GM04504 (cell line): Measurements from ENCODE around the gene ARG2.

ENCODE experiments used
- DNase-seq: peaks from one replicate; pipeline ENCODE4 v3.0.0-alpha.2; 2012; ENCODE audit warnings: low read depth

ARG2 gene

DNA sequence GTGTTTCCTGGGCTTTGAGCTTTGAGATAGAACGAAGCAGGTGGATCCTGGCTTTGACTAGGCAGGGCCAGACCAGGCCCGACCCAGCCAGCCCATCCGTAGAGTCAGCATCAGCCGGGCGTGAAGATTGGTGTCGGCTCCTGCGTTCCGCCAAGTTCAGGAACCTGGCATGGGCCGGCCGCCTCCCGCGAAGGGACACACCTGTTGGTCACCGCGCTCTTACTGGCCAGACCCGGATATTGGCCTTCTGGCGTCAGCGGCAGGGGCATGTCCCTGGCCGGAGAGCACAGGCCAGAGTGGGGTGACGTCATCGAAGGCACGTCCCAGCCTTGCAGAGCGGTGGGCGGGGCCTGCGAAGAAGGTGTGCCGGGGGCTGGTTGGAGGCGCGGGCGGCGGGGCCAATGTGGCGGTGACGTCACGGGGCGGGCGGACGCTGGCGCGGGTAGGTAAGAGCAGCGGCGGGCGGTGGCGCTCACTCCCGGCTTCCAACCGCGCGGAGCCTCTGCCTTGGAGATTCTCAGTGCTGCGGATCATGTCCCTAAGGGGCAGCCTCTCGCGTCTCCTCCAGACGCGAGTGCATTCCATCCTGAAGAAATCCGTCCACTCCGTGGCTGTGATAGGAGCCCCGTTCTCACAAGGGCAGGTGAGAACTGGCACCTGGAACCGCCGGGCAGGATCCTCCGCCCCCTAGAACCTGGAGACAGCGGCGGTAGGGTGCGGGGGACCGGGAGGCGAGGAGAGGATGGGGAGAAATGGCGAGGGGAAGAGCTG, at the start of gene ARG2:
ARG2 (plus strand) TSS at position 475 of the 771 bp plus-strand sequence; CDS start at position 533, 58 bp downstream.
- peak; percentile 68 for DNase-seq

DNA sequence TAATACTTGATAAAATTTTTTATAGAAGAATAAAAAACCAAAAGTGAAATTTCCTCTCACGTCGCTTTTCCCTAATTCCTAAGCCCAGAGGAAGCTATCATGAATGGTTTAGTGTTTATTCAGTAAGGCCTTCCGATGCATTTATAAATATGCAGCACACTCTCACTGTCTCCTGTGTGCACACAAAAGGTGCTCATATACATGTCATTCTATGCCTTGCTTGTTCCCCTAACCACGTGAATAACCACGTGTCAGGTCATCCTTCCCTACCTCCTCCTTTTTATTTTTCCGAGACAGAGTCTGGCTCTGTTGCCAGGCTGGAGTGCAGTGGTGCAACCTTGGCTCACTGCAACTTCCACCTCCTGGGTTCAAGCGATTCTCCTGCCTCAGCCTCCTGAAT, 49.3 kb upstream of the ARG2 start:
- no peak for DNase-seq

DNA sequence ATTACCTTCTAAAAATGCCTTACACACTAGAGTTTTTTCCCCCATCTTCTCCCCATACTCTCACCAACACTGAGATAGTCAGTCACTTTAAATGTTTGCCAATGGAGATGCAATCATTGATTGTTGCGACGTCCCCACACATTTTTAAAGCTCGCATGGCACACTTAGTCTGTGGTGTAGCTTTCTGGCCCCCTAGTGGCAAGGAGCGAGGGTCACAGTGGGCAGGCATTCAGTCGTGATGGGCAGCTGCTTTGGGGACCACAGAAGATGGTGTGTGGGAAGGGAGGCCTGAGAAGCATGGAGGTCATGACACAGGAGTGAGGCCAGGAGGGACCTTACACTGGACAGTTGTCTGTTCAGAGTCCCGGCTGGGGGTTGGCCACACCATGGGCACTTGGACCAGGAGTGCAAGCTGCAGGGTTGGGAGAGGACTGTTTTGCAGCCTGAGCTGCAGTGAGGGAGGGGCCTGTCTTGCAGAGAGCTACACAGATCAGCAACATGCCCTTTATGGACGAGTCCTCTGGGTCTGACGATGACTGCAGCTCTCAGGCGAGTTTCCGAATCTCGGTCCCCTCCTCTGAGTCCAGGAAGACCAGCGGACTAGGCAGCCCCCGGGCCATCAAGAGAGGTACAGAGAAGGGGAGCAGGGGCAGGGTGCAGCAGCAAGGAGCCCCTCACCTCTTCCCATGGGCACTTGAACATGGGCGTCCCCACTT, 48.3 kb upstream of the ARG2 start:
- DNase-seq: peak; percentile 24

DNA sequence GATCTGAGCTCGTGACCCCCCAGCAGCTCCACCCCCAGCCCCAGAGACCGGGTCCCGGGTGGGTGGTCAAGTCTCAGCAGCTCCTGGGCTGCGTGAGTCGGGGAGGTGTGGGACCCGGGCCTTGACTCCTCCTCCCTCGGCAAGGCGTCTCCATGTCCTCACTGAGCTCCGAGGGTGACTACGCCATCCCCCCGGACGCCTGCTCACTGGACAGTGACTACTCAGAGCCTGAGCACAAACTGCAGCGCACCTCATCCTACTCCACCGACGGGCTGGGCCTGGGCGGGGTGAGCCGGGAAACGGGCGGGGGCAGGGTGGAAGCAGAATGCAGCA, 47.8 kb upstream of the ARG2 start:
- DNase-seq: no peak

DNA sequence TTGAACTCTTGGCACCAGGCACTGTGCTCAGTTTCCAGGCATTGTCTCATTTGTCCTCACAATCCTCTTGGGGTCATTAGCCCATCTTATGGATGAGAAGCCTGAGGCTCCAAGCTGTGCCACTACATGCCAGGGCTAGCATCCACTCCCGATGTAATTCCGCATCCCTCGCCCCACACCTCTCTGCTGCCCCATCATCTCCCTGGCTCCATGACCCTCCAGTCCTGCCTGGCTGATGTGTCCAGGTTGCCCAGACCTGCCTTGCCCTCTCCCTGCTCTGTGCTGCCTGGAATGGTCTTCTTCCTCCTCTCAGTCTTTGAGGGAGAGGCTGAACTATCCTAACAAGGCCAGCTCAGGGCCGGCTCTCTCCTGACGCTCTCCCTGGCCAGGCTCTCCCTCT, 47.1 kb upstream of the ARG2 start:
- DNase-seq: no peak

DNA sequence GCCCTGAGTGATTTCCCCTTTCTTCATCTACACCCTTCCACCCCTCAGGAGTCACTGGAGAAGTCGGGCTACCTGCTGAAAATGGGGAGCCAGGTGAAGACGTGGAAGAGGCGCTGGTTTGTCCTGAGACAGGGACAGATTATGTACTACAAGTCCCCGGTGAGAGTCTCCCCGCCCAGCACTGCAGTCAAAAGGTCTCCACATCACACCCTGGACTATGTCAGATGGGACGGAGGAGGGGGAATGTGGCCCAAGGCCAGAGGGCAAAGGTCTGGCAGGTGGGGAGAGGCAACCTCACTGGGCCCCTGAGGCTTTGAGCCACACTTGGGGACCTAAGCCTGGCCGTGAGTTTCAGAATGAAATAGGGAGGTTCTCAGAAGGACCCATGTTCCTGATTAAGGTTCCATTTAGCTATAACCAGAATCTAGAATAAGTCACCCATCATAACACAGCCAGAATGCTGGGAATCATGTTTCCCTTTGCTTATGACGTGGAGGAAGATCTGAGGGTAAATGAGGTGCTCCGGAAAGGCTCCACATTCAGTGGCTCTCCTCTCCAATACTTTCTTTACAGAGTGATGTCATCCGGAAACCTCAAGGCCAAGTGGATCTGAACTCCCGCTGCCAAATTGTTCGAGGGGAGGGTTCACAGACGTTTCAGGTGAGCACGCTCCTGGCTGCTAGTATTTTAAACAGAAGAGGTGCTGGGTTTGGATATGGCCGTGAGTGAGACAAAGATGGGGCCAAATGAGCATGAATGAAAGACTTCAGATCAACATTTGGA, 46.3 kb upstream of the ARG2 start:
- no peak for DNase-seq

DNA sequence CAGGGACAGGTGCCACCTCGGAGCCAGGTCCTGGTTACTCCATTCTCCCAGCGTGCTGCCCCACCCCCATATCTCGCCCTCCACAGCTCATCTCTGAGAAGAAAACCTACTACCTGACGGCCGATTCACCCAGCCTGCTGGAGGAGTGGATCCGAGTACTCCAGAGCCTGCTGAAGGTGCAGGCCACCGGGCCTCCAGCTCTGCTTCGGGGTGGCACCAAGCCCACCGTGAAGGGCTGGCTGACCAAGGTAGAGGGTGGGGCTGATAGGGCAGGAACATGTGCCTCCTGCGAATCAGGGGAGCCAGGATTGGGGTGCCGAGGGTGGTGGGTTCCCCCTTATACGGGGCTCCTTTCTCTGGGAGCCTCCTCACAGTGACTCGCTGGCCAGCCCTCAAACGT, 45.6 kb upstream of the ARG2 start:
- no peak for DNase-seq

DNA sequence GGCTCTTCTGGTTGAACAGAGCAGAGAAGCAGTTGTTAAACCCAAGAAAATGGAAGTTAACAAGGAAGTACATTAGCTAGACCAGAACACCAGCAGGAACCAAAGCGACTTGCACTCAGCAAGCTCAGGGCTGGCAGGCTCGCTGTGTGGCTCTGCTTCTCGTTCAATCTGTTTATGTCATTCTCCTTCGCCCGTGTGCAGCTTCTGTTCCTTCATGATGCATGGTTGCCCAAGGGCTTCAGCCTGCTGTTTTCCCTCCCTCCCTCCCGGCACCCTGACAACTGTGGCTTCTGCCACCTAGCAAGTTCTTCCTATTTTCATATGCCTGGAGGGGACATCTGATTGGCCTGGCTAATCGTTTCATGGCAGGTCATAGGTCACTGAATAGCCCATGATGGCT, 44.9 kb upstream of the ARG2 start:
- no peak for DNase-seq

DNA sequence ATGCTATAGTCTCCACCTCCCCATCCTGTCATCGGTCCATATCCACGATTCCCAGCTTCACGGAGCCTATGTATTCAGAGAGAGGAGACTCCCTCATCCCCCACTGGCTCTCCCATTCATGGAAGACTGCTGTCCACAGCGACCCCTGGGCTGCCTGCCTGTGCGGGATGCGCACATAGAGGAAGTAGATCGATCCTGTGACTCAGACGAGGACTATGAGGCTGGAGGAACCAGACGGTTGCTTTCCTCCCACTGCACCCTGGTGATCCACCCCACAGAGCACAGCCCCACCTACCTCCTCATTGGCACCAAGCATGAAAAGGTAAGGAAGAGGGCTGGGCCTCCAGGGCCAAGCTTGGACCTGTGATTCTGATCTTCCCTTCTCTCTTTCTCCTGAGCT, 44.0 kb upstream of the ARG2 start:
- DNase-seq: no peak

DNA sequence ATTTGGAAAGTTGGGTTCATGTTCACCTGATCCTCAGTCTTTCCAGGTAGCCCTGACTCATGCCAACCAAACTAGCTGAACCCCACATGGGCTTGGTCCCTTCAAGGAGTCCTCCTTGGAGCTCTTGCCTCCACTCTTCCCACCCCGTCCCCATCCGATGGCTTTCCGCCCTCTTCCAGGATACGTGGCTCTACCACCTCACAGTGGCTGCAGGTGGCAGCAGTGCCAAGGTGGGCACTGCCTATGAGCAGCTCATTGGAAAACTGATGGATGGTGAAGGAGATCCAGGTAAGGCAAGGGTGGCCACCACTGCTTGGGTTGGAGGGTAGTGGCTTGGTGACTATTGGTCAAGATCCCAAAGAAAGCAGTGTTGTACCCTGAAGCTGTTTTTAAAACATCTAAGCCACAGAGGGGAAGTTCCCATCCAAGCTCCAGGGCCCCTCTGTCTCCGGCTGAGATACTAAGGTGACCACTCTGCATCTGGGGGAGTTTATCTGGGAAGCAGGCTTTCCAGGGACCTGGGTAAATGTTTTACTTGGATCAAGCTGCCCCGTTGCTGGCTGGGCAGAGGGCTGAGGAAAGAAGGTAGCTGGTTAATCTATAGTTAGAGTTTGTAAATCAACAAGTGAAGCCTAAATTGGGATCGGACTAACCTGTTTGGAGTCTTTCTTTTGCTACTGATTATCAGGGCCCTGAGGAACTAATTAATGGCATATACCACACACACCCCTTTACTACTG, 43.3 kb upstream of the ARG2 start:
- DNase-seq: no peak

DNA sequence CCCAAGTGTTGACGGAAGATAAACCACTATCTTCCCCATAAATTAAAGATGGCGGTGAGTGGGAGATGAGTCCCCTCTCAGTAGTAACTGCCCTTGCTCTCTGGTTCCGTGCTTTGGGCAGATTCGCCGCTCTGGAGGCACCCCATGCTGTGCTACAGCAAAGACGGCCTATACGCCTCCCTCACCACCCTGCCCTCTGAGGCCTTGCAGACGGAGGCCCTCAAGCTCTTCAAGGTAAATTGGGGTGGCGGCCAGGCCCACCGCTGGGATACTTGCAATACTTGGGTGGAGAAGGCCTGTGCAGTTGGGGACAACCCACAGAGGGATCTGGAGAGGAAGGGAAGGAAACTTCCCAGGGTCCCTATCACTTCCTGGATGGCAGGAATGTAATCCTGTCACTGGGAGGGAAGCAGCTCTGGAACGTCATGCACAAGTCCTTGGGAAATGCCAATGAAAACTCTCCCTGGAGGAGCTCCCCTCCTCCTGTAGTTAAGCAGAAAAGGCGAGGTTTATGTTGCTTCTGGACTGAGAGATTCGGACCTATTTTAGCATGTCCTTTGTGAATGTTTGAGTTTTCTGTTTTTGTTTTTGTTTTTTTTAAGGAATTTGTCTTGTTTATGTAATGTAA, 42.4 kb upstream of the ARG2 start:
- DNase-seq: no peak

DNA sequence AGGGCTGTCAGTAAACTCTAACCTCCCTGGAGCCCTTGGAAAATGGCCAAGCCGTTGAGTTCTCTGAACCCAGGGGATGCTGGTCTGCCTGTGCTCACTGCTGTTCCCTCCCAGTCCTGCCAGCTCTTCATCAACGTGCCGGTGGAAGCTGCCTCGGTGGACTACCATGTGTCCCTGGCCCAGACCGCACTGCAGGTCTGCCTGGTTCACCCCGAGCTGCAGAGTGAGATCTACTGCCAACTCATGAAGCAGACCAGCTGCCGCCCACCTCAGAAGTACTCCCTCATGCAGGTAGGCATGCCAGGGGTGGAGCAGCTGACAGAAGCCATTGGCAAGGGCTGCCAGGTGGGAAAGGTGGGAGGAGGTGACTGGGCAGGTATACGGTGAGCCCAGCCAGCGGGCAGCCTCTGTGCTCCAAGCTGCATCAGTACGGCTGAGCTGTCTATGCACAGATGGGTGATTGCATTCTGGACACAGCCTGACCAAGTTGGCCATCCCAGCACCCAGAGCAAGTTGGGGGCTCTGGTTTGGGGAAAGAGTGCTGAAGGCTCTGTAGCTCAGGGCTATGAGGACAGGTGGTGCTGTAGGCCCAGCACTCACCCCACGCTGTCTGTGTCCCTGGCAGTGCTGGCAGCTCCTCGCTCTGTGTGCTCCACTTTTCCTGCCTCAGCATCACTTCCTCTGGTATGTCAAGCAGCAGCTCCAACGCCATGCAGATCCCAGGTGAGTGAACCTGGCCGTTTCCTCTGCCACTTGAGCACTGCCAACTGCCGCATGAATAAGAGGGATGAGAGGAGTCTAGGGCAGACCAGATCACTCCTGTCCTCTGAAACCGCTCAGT, 41.6 kb upstream of the ARG2 start:
- no peak for DNase-seq

DNA sequence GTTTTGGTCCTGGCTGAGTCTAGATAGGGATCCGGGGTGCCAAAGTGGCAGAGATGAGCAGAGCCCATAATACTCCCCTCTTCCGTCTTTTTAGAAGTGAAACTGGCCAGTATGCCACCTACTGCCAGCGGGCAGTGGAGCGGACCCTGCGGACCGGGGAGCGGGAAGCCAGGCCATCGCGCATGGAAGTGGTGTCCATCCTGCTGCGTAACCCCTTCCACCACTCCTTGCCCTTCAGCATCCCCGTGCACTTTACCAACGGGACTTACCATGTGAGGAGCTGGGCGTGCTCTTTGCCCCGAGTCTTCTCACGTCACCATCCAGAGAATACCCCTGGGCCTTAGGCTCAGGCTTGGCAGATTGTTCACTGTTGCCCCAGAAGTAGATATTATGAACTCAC, 40.7 kb upstream of the ARG2 start:
- no peak for DNase-seq

DNA sequence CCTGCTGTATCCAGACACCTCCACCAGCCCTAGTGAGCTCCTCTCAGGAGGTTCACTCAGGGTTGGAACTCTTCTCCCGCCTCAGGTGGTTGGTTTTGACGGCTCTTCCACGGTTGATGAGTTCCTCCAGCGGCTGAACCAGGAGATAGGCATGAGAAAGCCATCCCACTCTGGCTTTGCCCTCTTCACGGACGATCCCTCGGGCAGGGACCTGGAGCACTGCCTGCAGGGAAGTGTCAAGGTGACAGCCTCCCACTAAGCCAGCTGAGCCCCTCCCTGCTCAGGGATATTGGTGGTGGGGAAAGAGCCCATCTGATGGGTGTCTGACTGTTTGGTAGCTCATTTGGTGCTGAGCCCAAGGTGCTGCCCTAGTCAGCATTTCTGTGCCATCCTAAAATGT, 40.1 kb upstream of the ARG2 start:
- DNase-seq: no peak

DNA sequence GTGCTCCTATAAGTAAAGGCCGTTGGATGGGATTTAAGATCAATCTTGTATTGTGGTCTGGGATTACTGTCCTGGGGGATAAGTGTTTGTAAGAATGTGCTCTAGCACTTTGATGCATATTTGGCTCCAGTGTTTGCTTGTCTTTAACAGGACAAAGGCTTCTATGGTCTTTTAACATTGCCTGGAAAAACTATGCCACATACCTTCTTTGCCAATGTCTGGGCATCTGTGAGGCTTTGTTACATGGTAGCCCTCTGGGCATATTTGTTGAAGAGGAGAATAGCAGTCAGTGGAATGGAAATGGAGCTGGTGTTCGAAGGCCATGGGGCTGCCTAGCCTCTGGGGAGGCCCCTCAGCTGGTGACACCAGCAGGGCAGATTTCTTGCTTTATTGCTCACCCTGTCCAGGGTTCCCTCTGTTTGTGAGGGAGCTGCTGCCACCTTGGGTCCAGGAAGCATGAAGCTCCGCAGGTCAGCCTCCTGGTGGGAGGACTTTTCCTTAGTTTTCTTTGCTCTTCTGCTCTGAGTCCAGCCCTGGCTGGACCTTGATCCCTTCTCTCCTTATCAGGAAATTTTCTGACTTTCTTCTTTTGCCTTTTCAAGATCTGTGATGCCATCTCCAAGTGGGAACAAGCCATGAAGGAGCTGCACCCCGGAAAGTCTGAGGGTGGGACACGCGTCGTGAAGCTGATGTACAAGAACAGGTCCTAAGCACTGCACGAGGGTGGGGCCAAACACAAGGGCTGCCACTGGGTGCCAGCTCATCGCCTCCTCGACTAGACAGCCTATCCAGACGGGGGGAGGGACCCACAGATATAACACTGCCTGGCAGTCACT, 39.2 kb upstream of the ARG2 start:
- no peak for DNase-seq

DNA sequence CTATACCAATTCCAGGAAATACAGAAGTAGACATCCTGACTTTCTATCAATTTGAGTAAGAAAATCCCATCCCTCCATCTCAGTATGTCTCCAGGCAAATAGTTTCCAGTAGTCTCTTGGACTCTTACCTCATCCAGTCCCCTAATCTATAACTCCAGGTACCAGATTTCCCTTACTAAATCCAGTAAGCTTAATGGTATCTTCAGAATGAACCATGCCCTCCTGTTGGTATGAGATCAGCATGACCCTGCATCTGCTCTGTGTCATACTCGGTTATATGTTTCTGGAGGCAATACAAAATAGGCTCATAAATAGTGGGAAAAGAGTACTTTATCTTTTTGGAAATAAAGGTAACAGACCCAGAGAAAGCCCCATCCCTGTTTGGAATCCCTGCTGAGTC, 38.1 kb upstream of the ARG2 start:
- DNase-seq: no peak

DNA sequence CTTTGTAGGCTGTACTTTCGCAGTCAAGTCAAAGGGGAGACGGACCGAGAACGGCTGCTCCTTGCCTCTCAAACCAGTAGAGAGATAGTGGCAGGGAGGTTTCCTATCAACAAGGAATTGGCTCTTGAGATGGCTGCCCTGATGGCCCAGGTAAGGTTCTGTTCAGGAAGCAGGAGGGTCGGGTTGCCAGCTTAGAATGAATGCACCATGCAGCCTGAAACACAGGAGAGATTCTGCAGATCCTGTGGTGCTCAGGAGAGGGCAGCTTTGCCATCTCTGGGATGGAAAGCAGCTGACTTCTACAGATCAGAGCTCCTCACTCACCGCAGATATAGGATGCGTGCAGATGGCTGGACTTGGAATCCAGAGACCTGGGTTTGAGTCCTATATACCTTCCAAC, 37.7 kb upstream of the ARG2 start:
- no peak for DNase-seq

DNA sequence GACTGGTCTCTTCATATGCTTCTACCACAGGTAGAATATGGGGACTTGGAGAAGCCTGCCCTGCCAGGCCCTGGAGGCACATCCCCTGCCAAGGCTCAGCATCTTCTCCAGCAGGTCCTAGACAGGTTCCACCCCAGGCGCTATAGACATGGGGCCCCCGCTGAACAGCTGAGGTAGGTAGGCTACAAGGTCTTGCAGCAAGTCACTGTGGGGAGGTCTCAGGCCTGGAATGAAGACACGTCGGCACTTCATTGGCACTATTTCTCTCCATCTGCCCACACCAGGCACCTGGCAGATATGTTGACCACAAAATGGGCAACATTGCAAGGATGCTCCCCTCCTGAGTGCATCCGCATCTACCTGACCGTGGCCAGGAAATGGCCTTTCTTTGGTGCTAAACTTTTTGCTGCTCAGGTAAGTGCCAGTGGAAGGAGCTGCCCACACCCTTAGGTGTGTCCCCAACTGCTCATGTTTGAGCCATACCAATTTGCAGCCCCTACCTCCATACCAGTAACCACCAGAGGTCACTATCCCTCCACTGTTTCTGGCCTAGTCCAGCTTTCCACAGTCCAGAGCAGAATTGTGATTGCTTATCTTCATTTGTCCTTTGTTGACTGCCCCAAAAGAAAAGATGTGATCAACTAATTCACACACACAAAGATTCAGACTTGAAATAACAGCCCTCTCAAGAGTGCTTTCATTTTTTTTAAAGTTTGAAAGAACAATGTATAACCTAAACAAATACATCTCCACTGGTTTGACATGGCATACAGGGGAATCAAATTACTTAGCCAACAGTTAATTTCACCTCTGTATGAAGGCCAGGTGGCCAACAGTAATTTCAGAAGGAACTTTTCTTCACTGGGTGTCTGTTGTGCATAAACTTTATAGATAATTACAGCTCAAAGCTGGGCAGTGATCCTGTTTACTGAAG, 35.7 kb upstream of the ARG2 start:
- peak; percentile 21 for DNase-seq

DNA sequence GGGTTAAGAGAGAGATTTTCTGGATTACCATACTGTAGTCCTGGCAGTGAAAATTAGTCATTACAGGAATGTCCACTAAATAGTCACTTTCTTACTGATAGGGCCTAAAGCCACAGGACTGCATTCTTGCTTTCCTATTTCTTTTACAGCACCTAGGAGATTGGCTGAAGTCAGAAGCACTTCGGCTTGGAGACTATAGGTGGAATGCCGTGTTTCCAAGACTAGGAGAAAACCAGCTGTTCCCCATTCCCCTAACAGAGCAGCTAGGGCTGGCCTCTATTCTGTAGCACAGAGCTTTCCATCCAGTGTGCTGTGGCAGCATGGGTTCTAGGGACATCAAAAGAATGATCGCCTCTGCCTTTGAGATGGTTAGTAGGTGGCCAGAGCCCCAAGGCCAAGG, 34.7 kb upstream of the ARG2 start:
- DNase-seq: no peak
